C4-2B (cell line): ENCODE measurements around the gene FOXP1.

ENCODE experiments used
- CTCF ChIP-seq: fragments of 450-650 bp; conservative IDR thresholded peaks from 2 replicates; pipeline ENCODE4 v1.5.1; 2017; ENCODE audit warnings: mild to moderate bottlenecking
- ZFX ChIP-seq: fragments of 450-650 bp; IDR thresholded peaks from 2 replicates; pipeline ENCODE4 v1.6.1; 2017

GRCh38 chr3:71575433-71575832 is 8.1 kb downstream of the FOXP1 start:
- no peak for TF ChIP-seq CTCF
- TF ChIP-seq ZFX: no peak
